MCF 10A (cell line): ENCODE data around the gene ACP5. TPM values are rescaled to one million over a fixed set of nuclear protein-coding genes. Genes with fewer than 3 reads are reported as not detected.
A peak's percentile ranks its signal among the peaks of the same experiment; 100 is the strongest.

Experiments used
- BruUV-seq: library from RNA; stranded (reverse); fragments of 400-500 nt; replicated peaks from 2 replicates; lab custom pipeline; 2021; lab: Mats Ljungman, UMichigan
- CTCF ChIA-PET: fragments of 300-600 bp; sonication (Branson Sonifier 250); formaldehyde crosslinking; extraction: SDS; loops from one replicate; lab custom pipeline; 2021; ENCODE audit warnings: antibody characterized with exemption, inconsistent platforms; lab: Yijun Ruan, JAX
- POLR2A ChIA-PET: fragments of 300-600, 350-650 bp; sonication (Branson Sonifier 250); formaldehyde crosslinking; extraction: SDS; loops from one replicate; lab custom pipeline; 2020; ENCODE audit warnings: antibody characterized with exemption, inconsistent platforms; lab: Yijun Ruan, JAX
- DNase-seq: peaks from one replicate; pipeline ENCODE4 v3.0.0-alpha.2; 2018; ENCODE audit not compliant: unreplicated experiment
- H3K27ac Mint-ChIP-seq: one replicate; pipeline ENCODE4 v1.8.0; 2022; ENCODE audit warnings: mild to moderate bottlenecking, low read depth, mixed read lengths; ENCODE audit not compliant: unreplicated experiment
- H3K27me3 Mint-ChIP-seq: one replicate; pipeline ENCODE4 v1.8.0; 2022; ENCODE audit warnings: mixed read lengths; ENCODE audit not compliant: insufficient read depth, unreplicated experiment
- H3K36me3 Mint-ChIP-seq: one replicate; pipeline ENCODE4 v1.8.0; 2022; ENCODE audit warnings: mild to moderate bottlenecking, moderate library complexity, mixed read lengths; ENCODE audit not compliant: insufficient read depth, unreplicated experiment
- H3K4me1 Mint-ChIP-seq: one replicate; pipeline ENCODE4 v1.8.0; 2022; ENCODE audit warnings: mixed read lengths; ENCODE audit not compliant: insufficient read depth, unreplicated experiment
- H3K4me3 Mint-ChIP-seq: one replicate; pipeline ENCODE4 v1.8.0; 2022; ENCODE audit warnings: mild to moderate bottlenecking, moderate library complexity, mixed read lengths; ENCODE audit not compliant: unreplicated experiment
- H3K9me3 Mint-ChIP-seq: one replicate; pipeline ENCODE4 v1.8.0; 2022; ENCODE audit warnings: mixed read lengths; ENCODE audit not compliant: unreplicated experiment
- CTCF ChIP-seq: fragments of 200-600 bp; IDR thresholded peaks from one replicate; pipeline ENCODE4 v1.8.0; 2022; ENCODE audit warnings: antibody characterized with exemption, mild to moderate bottlenecking; ENCODE audit not compliant: unreplicated experiment
- intact Hi-C: fragments of 100-400 bp; cut with micrococcal nuclease; formaldehyde crosslinking; loops from 2 replicates; pipeline ENCODE4 v1.14.1; 2022
- total RNA-seq: library from RNA; stranded (reverse); gene quantifications from 2 replicates; pipeline ENCODE4 v1.2.3, GENCODE V29; 2022

ACP5 gene
- total RNA-seq, 1 experiment from 2014 or later: not detected

- intact Hi-C loops: loop anchor here (10.0 kb wide), 1 partner anchor 46 kb away; no protein-coding TSS in a partner anchor
- CTCF ChIA-PET: interaction anchor here (0.7 kb wide), 1 partner anchor 8 kb away, joined by 4 read pairs; no protein-coding TSS in a partner anchor
- no TSS peak for BruUV-seq
- Mint-ChIP-seq H3K27me3 (no peaks in the 10 kb centered on the region), H3K4me1 (peaks cover 3% of the 10 kb centered on the region), H3K36me3 (no peaks in the 10 kb centered on the region), H3K27ac (no peak within 1 kb of the TSS), H3K9me3 (no peaks in the 10 kb centered on the region), H3K4me3 (no peak within 1 kb of the TSS)
- DNase-seq: no peak
- TF ChIP-seq CTCF: no peak
- POLR2A ChIA-PET: interaction anchor here (0.8 kb wide), 1 partner anchor 9 kb away, joined by 4 read pairs; the partner anchor contains the start of gene ECSIT
These were observed 39.0 kb downstream of the ACP5 start, which contains the start of gene CNN1 for GRCh38 chr19:11538232-11539036. Gene CNN1 (plus strand): TSS chr19:11538851. CDS start chr19:11538928, 77 bp downstream.

GRCh38 chr19:11535792-11536595 is 41.5 kb downstream of the ACP5 start:
- Mint-ChIP-seq H3K36me3 (no peaks in the 10 kb centered on the region), H3K27me3 (no peaks in the 10 kb centered on the region), H3K9me3 (no peaks in the 10 kb centered on the region), H3K27ac (peak overlapping the region; percentile 79), H3K4me3 (peak overlapping the region; percentile 18), H3K4me1 (peaks cover 11% of the 10 kb centered on the region)
- peak; percentile 85 for TF ChIP-seq CTCF
- CTCF ChIA-PET: interaction anchor here (0.5 to 1.8 kb wide), 16 partner anchors 9 to 1268 kb away, joined by 3 to 12 read pairs (median 4); partner anchors contain the start of genes ELOF1 and ZNF20
- POLR2A ChIA-PET: interaction anchor here (0.9 to 1.5 kb wide), 2 partner anchors 23 kb away, joined by 3 to 5 read pairs; partner anchors contain the start of gene ELOF1
- no TSS peak for BruUV-seq
- intact Hi-C loops: loop anchor here (2.0 to 10.0 kb wide), 2 partner anchors 23 to 49 kb away; partner anchors contain the start of gene ELOF1
- peak; percentile 86 for DNase-seq

- BruUV-seq: no TSS peak
- H3K36me3 Mint-ChIP-seq: no peaks in the 10 kb centered on the region
- no peak overlapping the region for H3K27ac Mint-ChIP-seq
- no peaks in the 10 kb centered on the region for H3K9me3 Mint-ChIP-seq
- H3K4me3 Mint-ChIP-seq: peak overlapping the region; percentile 1
- CTCF ChIA-PET: no interaction called here
- H3K4me1 Mint-ChIP-seq: peaks cover 11% of the 10 kb centered on the region
- H3K27me3 Mint-ChIP-seq: no peaks in the 10 kb centered on the region
- DNase-seq: no peak
- POLR2A ChIA-PET: interaction anchor here (0.9 kb wide), 1 partner anchor 24 kb away, joined by 3 read pairs; the partner anchor contains the start of gene ELOF1
- TF ChIP-seq CTCF: no peak
- intact Hi-C loops: loop anchor here (10.0 kb wide), 1 partner anchor 50 kb away; no protein-coding TSS in a partner anchor
These were observed 42.5 kb downstream of the ACP5 start for GRCh38 chr19:11534948-11535347.
